Omental fat pad (tissue), 4 donors: ENCODE data around the gene ERI3. TPM values are rescaled to one million over a fixed set of nuclear protein-coding genes. Genes with fewer than 3 reads are reported as not detected.

ENCODE experiments used
- ATAC-seq: fragments of 150-250 bp; one replicate; pipeline ENCODE4 v1.9.1; 2016; ENCODE audit warnings: mild to moderate bottlenecking, moderate library complexity; ENCODE audit not compliant: low FRiP score
- DNase-seq: peaks from one replicate; pipeline ENCODE4 v3.0.0-alpha.2; 2019; ENCODE audit warnings: low spot score
- CTCF ChIP-seq, 3 donors: fragments of 450-650 bp; IDR thresholded peaks; one replicate each; pipeline ENCODE4 v1.5.1; 2016 to 2017; ENCODE audit warnings: antibody characterized with exemption in 3 of 3, mild to moderate bottlenecking in 3 of 3, moderate library complexity in 2 of 3
- total RNA-seq, 4 donors: library from RNA; depleted of rRNA; stranded (reverse); fragments of >200 nt; gene quantifications; one replicate each; pipeline ENCODE4 v1.1.0, GENCODE V29; 2016

The ERI3 gene
- total RNA-seq, 4 donors from 2014 or later = 27.6 to 36.3 (median 31.2) TPM

GRCh38 chr1:44377925-44378784 lies 23.1 kb upstream of the ERI3 start:
- no peak for DNase-seq
- peak in 1 of 3 donors; percentile 59 for TF ChIP-seq CTCF (IDR thresholded peaks at IDR 0.05)
- no peak for ATAC-seq

GRCh38 chr1:44375547-44375946 lies 20.5 kb upstream of the ERI3 start:
- DNase-seq (no peak), ATAC-seq (no peak)
- no peak for TF ChIP-seq CTCF (IDR thresholded peaks at IDR 0.05)

GRCh38 chr1:44371206-44371605 lies 16.1 kb upstream of the ERI3 start:
- DNase-seq (no peak), ATAC-seq (no peak)
- TF ChIP-seq CTCF (IDR thresholded peaks at IDR 0.05) = no peak

- DNase-seq (no peak), ATAC-seq (no peak)
- no peak for TF ChIP-seq CTCF (IDR thresholded peaks at IDR 0.05)
Measured at GRCh38 chr1:44368471-44369151, 13.6 kb upstream of the ERI3 start.

GRCh38 chr1:44367944-44368343 lies 12.9 kb upstream of the ERI3 start:
- no peak for TF ChIP-seq CTCF (IDR thresholded peaks at IDR 0.05)
- ATAC-seq (no peak), DNase-seq (no peak)

- TF ChIP-seq CTCF (IDR thresholded peaks at IDR 0.05) = no peak
- ATAC-seq = no peak
Measured at GRCh38 chr1:44366371-44366975, 11.4 kb upstream of the ERI3 start.

More at GRCh38 chr1:44366371-44366975, 11.4 kb upstream of the ERI3 start:
- DNase-seq = no peak
